Forelimb muscle (tissue), 1 donor: ENCODE data around the gene AMIGO1. TPM values are rescaled to one million over a fixed set of nuclear protein-coding genes. Genes with fewer than 3 reads are reported as not detected.
A peak's percentile ranks its signal among the peaks of the same experiment; 100 is the strongest.

ENCODE experiments used
- DNase-seq: peaks from one replicate; pipeline ENCODE4 v3.0.0-alpha.2; 2013; ENCODE audit warnings: low read depth
- polyA plus RNA-seq: library from polyadenylated mRNA; unstranded; fragments of 120-200 nt; gene quantifications from one replicate; pipeline ENCODE4 v1.2.1, GENCODE V29; 2013; ENCODE audit not compliant: insufficient read length

AMIGO1 gene
- 12.9 TPM for polyA plus RNA-seq

- DNase-seq: no peak
These were observed at the start of gene AMIGO1 for GRCh38 chr1:109509176-109510134. Gene AMIGO1, minus strand, starts transcription at chr1:109509727. Its CDS starts 815 bp downstream, at chr1:109508912.

DNA sequence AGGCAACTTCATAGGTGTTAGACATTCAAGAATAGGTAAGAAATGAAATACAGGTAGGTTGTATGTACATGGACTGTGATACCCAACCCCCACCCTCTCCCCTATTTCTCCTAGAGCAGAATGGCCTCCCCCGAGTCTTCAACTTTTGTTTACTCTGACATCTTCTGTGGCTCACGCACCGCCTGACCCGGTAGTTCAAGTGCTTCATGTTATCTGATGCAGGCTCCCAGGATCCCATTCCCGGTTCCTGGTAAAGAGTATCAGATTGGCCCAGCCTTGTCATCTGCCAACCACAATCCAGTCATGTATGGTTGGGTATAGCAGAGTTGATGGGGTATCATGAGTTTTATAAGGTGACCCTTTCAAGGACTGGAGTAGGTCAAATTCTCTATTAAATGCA lies 48.0 kb upstream of the AMIGO1 start:
- DNase-seq: no peak

- DNase-seq: no peak
These were observed 47.0 kb upstream of the AMIGO1 start for GRCh38 chr1:109556563-109556962.

DNA sequence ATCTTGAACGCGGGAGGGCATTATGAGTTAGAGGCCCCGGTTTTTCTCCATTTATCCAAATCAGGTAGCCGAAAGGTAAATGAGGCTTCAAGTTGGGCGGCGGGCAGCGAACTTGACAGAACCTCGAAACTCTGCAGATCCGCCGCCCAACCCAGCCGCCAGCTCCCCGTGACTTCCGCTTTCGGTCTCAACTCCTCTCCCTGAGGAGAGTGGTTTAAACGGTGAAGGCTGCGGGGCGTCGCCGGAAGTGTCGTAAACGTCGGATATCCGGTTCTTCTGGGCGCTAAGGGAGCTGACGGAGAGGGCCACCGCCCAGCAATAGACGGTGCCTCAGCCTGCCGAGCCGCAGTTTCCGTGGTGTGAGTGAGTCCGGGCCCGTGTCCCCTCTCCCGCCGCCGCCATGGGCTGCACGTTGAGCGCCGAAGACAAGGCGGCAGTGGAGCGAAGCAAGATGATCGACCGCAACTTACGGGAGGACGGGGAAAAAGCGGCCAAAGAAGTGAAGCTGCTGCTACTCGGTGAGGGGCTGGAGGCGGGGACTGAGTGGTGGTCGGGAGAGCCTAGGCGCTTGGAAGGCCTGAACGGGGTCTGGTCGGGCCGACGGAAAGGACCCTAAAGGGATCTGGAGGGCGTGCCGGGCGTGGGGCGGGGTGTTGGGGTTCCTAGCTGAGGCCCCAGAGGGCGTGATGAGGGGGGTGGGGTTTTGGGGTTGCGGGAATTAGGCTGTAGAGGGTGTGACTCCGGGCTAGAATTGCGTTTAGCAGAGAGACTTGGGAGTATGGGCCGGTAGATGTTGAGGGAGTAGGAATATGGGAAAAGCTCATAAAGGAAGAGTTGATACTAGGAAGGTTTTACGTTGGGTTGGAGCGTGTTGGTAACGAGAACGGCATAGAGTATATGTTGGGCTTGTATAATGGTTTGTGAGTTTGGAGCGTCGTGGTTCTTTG lies 39.1 kb upstream of the AMIGO1 start, which contains the start of gene GNAI3:
Gene GNAI3, plus strand, starts transcription at position 295 of the 947 bp plus-strand sequence. Its CDS starts 106 bp downstream, at position 401.
- peak; percentile 95 for DNase-seq

DNA sequence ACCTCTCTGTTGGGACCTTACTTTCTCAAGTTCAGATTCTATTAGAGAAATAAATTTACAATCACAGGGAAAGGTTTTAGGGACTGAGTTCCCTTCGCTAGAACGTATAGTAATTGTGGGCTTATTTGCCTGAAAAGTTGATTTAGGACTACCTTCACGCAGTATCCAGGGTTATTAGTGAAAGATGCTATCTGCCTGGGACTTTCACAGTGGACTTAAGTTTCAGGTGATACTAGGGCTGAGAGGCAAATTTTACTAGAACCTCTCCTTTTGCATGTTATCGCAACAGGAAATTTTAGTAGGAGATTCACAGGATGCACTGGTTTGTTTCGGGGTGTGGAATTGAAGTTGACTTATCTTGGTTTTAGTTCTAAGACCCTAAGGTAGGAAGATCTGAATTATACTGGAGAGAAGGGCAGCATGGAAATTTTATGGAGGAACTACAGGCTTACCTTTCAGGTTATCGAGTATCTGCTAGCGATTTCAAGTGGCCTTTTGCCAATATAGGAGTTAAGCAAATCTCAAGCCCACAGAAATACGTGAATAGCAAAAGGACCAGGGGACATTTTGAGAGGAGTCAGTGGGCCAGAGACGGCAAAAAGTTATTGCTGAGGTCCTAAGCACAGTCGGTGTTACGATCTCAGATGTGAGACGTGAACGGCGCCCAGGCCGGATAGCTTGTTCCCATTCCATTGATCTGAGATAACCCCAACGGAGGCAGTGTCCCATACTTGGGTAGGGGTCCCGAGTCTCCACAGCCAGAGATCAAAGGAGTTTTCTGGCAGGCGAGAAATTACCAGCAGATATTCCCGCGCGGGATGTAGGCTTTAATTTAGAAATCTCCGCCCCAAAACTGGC lies 38.2 kb upstream of the AMIGO1 start:
- DNase-seq: no peak

- DNase-seq: peak; percentile 87
These were observed 37.0 kb upstream of the AMIGO1 start for GRCh38 chr1:109546311-109547109.

- DNase-seq: no peak
These were observed 34.6 kb upstream of the AMIGO1 start for GRCh38 chr1:109543988-109544735.

GRCh38 chr1:109543283-109543987 lies 33.9 kb upstream of the AMIGO1 start:
- DNase-seq: no peak

- DNase-seq: no peak
These were observed 33.1 kb upstream of the AMIGO1 start for GRCh38 chr1:109542657-109543056.

DNA sequence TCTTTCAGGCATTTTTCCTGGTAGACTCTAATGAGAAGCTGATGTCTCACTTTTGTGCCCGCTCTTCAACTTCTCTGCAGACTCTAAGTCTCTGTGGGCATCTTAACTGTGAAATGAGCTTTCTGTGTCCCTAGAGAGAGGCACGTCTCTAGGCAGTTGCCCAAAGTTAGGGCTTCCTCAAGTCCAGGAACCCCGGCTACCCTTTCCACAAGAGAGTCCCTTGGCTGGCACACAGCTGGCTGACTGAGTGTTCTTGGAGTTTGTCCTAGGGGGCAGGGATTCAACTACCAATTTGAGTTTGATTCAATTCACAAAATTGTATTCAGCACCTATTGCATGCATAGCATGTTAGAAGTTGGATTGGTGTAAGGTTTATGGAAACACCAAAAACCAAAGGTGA lies 31.6 kb upstream of the AMIGO1 start:
- DNase-seq: no peak

- DNase-seq: no peak
These were observed 30.1 kb upstream of the AMIGO1 start, which contains the start of gene GPR61 for GRCh38 chr1:109539676-109540075. Gene GPR61, plus strand, starts transcription at chr1:109539872. Its CDS starts 3,151 bp downstream, at chr1:109543023.

GRCh38 chr1:109538827-109539555 lies 29.5 kb upstream of the AMIGO1 start:
- DNase-seq: no peak

DNA sequence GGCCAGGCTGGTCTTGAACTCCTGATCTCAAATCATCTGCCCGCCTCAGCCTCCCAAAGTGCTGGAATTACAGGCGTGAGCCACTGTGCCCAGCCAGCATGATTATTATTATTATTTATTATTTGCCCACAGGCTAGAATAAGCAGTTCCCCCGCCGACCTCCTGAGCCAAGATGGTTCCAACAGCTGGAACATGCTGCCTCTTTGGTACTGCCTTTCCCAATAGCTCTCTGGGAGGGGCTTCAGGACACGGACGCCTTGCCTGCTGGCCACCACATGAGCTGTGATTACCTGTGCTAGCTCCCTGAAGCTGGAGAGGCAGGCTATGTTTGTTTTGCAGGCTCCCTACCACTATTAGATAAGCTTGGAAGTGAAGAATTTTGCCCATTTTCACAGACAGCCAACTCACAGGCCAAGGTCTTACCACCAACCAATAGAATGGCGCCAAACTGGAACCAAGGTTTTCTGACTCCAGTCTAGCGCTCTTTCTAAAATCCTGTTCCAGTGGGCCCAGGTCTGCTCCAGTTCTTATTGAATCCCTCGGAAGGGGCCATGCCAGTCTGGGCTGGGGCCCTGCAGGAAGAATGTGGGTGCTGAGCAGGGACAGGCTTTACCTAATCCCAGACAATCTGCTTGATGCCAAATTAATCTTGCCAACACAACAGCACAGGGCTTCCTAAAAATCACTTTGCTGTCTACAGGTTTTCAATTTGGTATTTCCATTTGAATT lies 28.1 kb upstream of the AMIGO1 start:
- no peak for DNase-seq

DNA sequence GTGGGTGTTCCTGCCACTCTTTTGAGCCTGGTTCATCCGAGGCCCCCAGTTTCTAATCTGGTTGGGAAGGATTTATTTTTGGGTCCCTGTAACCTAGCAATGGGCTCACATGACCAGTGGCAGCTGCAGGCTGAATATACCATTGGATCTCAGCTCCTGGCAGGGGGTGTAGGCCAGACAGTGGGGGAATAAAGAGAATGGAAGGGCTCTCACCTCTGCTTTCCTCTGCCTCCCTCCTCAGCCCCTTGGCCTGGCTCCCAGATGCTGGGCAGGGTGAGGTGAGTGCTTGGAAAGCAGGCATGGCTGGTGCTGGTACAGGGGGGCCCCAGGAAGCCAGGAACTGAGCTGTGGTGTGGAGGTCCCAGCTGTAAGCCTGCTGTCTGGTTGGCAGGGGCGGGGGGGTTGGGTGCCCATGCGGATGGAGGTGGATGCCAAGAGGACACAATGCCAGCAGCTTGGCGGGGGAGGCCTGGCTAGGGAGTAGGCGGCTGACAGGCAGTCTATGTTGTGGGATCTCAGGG lies 26.5 kb upstream of the AMIGO1 start:
- DNase-seq: no peak

GRCh38 chr1:109535481-109535880 lies 26.0 kb upstream of the AMIGO1 start:
- DNase-seq: no peak

DNA sequence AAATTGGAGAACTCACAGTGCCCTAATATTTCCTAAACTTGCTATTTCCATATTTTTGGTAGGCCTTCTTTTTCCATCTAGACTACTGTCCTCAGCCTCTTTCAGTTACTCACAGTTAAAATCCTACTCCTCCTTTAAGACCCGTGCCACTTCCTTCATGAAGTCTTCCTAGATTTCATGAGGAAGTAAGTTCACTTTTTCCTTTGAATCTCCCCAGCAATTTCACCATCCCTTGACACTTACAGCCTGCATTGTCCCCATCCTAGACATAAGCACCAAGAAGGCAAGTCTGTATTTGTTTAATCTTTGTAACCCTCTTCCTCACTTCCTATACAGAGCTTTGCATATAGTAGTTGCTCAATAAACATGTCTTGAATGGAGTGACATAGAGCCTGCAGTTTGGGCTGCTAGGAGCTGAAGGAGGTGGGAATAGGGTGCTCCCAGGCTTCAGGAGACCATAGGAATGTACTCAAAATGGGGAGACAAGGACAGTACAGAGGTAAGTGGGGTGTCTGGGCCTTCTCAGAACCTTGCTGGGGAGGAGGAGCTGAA lies 24.9 kb upstream of the AMIGO1 start:
- DNase-seq: no peak
